Measurements from ENCODE around the gene NPM1. TPM values are rescaled to one million over a fixed set of nuclear protein-coding genes. Genes with fewer than 3 reads are reported as not detected.
A peak's percentile ranks its signal among the peaks of the same experiment; 100 is the strongest.
"Not testable (repeated sequence)": the region's sequence is repeated elsewhere in the genome, so short reads cannot be mapped to it uniquely, and the experiment has no call there.

The NPM1 gene
- total RNA-seq, 1 experiment from 2014 or later: 3,122 TPM

DNA sequence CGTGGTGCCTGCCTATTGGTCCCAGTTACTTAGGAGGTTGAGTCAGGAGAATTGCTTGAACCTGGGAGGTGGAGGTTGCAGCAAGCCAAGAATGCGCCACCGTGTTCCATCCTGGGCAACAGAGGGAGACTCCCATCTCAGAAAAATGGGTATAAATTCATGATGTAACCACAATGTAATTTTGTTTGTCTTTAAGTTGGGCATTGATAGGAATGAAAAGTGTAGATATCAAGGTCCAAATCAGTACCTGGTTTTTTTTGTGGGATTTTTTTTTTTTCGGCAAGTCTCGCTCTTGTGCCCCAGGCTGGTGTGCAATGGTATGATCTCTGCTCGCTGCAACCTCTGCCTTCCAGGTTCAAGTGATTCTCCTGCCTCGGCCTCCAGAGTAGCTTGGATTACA lies 7.4 kb downstream of the NPM1 start:
- H4K5ac ChIP-seq (ENCODE audit: insufficient read length, low read depth, low read length): no peak overlapping the region
- Mint-ChIP-seq H3K9me3 (no peaks in the 10 kb centered on the region; a peak in 1 of 5 replicates), H3K36me3 (ENCODE audit: insufficient read depth in 1 of 3, low read depth in 3 of 3) (peaks cover 80 to 100% (median 97%) of the 10 kb centered on the region in 3 experiments), H3K27ac (peak overlapping the region in 2 of 3 experiments; percentile 11 to 13; a peak in 2 of 7 replicates), H3K4me3 (peak overlapping the region in 1 of 2 experiments; percentile 62; a peak in 3 of 5 replicates), H3K27me3 (ENCODE audit: low read depth) (no peaks in the 10 kb centered on the region; the same call in 1 of the 2 replicates), H3K4me1 (peaks cover 46 to 70% of the 10 kb centered on the region in 2 experiments)
- H3K79me2 ChIP-seq (ENCODE audit: insufficient read depth, low read length): peaks cover 95% of the 10 kb centered on the region
- H4K91ac ChIP-seq (ENCODE audit: insufficient read length, low read depth, low read length): no peak overlapping the region
- H4K8ac ChIP-seq (replicated peaks; ENCODE audit: insufficient read length, low read depth, low read length): no peak overlapping the region
- no peak overlapping the region for H3K14ac ChIP-seq (ENCODE audit: insufficient read depth, low read length)
- no peak overlapping the region for H2BK20ac ChIP-seq (ENCODE audit: low read depth, low read length, poor library complexity, severe bottlenecking)
- DNase-seq: no peak
- no CpG with 5 or more reads among the region's 7 CpGs for WGBS (ENCODE audit: extremely low coverage, insufficient read length, low lambda C conversion rate)
- H3T11ph ChIP-seq (ENCODE audit: low read length): no peak overlapping the region
- H2AK5ac ChIP-seq (ENCODE audit: insufficient read length, low read length): no peak overlapping the region
- no peak overlapping the region for H3K27ac ChIP-seq (ENCODE audit: insufficient read length, low read depth, low read length)
- H3K23ac ChIP-seq (ENCODE audit: insufficient read length, low read depth, low read length): no peak overlapping the region
- no peak overlapping the region for H3K18ac ChIP-seq (ENCODE audit: insufficient read length, low read depth, low read length)
- H3K4me2 ChIP-seq (ENCODE audit: insufficient read depth, insufficient read length, low read length): no peak overlapping the region
- H3K79me1 ChIP-seq (ENCODE audit: insufficient read depth, low read depth, low read length, poor library complexity, severe bottlenecking): no peaks in the 10 kb centered on the region
- H2BK120ac ChIP-seq (ENCODE audit: low read depth, low read length, poor library complexity, severe bottlenecking): no peak overlapping the region
- H4K20me1 ChIP-seq (ENCODE audit: control insufficient read depth, insufficient read depth, insufficient read length): no peaks in the 10 kb centered on the region
- H3K4me1 ChIP-seq (ENCODE audit: insufficient read depth, low read length): 0 out of 2 replicates have a peak, but pooled peaks cover 4% of the 10 kb centered on the region
- no peak overlapping the region for H3K56ac ChIP-seq (ENCODE audit: insufficient read length, low read depth, low read length)
- no peaks in the 10 kb centered on the region for H3K27me3 ChIP-seq (ENCODE audit: insufficient read depth, low read length)
- H3K9me3 ChIP-seq (ENCODE audit: control insufficient read depth, low read depth, low read length): no peaks in the 10 kb centered on the region
- no peak overlapping the region for H3K4ac ChIP-seq (ENCODE audit: low read depth, low read length)
- H2BK15ac ChIP-seq (ENCODE audit: low read depth, low read length): no peak overlapping the region
- H2BK5ac ChIP-seq (ENCODE audit: insufficient read length, low read length): no peak overlapping the region
- no peak overlapping the region for H3K9ac ChIP-seq (ENCODE audit: extremely low read depth, insufficient read length, low read length)
- TF ChIP-seq, protein P1, sequence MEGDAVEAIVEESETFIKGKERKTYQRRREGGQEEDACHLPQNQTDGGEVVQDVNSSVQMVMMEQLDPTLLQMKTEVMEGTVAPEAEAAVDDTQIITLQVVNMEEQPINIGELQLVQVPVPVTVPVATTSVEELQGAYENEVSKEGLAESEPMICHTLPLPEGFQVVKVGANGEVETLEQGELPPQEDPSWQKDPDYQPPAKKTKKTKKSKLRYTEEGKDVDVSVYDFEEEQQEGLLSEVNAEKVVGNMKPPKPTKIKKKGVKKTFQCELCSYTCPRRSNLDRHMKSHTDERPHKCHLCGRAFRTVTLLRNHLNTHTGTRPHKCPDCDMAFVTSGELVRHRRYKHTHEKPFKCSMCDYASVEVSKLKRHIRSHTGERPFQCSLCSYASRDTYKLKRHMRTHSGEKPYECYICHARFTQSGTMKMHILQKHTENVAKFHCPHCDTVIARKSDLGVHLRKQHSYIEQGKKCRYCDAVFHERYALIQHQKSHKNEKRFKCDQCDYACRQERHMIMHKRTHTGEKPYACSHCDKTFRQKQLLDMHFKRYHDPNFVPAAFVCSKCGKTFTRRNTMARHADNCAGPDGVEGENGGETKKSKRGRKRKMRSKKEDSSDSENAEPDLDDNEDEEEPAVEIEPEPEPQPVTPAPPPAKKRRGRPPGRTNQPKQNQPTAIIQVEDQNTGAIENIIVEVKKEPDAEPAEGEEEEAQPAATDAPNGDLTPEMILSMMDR (conservative IDR thresholded peaks at IDR 0.05): no peak
- no peaks in the 10 kb centered on the region for H3K23me2 ChIP-seq (ENCODE audit: insufficient read length, low read depth, low read length, poor library complexity, severe bottlenecking)
- H2BK12ac ChIP-seq (ENCODE audit: insufficient read length, low read depth, low read length): no peak overlapping the region
- no peak overlapping the region for H2AFZ ChIP-seq (ENCODE audit: low read length)

DNA sequence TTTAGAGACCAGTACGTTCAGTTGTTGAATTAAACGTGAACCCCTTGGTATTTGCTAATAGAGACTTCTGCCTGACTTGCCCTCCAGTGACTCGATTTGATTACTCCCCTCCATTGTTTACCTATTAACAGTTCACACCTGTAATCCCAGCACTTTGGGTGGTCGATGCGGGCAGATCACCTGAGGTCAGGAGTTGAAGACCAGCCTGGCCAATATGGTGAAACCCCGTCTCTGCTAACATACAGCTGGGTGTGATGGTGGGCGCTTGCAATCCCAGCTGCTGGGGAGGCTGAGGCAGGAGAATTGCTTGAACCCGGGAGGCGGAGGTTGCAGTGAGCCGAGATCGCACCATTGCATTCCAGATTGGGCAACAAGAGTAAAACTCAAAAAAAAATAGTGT lies 8.9 kb downstream of the NPM1 start:
- H3K4me3 Mint-ChIP-seq: peak overlapping the region; percentile 19 to 65; a peak in 4 of 5 replicates
- not testable (repeated sequence) for H4K91ac ChIP-seq (ENCODE audit: insufficient read length, low read depth, low read length); H3K4ac ChIP-seq (ENCODE audit: low read depth, low read length); H3K27me3 ChIP-seq (ENCODE audit: insufficient read depth, low read length); H2BK12ac ChIP-seq (ENCODE audit: insufficient read length, low read depth, low read length); H3K4me2 ChIP-seq (ENCODE audit: insufficient read depth, insufficient read length, low read length); H4K8ac ChIP-seq (replicated peaks; ENCODE audit: insufficient read length, low read depth, low read length); H3K23ac ChIP-seq (ENCODE audit: insufficient read length, low read depth, low read length); H2BK120ac ChIP-seq (ENCODE audit: low read depth, low read length, poor library complexity, severe bottlenecking); H3K14ac ChIP-seq (ENCODE audit: insufficient read depth, low read length); H2BK20ac ChIP-seq (ENCODE audit: low read depth, low read length, poor library complexity, severe bottlenecking); H3K4me1 ChIP-seq (ENCODE audit: insufficient read depth, low read length); H3K27ac ChIP-seq (ENCODE audit: insufficient read length, low read depth, low read length); H3K23me2 ChIP-seq (ENCODE audit: insufficient read length, low read depth, low read length, poor library complexity, severe bottlenecking); H2BK5ac ChIP-seq (ENCODE audit: insufficient read length, low read length); H3K56ac ChIP-seq (ENCODE audit: insufficient read length, low read depth, low read length); H3K9me3 ChIP-seq (ENCODE audit: control insufficient read depth, low read depth, low read length); H2BK15ac ChIP-seq (ENCODE audit: low read depth, low read length); H3K18ac ChIP-seq (ENCODE audit: insufficient read length, low read depth, low read length); H3K9me3 Mint-ChIP-seq; H3T11ph ChIP-seq (ENCODE audit: low read length); H4K20me1 ChIP-seq (ENCODE audit: control insufficient read depth, insufficient read depth, insufficient read length); DNase-seq; H2AK5ac ChIP-seq (ENCODE audit: insufficient read length, low read length); H3K27me3 Mint-ChIP-seq (ENCODE audit: low read depth); H2AFZ ChIP-seq (ENCODE audit: low read length); H3K9ac ChIP-seq (ENCODE audit: extremely low read depth, insufficient read length, low read length); H4K5ac ChIP-seq (ENCODE audit: insufficient read length, low read depth, low read length); H3K79me1 ChIP-seq (ENCODE audit: insufficient read depth, low read depth, low read length, poor library complexity, severe bottlenecking)
- no CpG with 5 or more reads among the region's 11 CpGs for WGBS (ENCODE audit: extremely low coverage, insufficient read length, low lambda C conversion rate)
- H3K4me1 Mint-ChIP-seq: peaks cover 33 to 64% of the 10 kb centered on the region in 2 experiments
- peaks cover 80 to 100% (median 97%) of the 10 kb centered on the region in 3 experiments for H3K36me3 Mint-ChIP-seq (ENCODE audit: insufficient read depth in 1 of 3, low read depth in 3 of 3)
- peak overlapping the region in 1 of 3 experiments; percentile 78; a peak in 2 of 7 replicates for H3K27ac Mint-ChIP-seq
- peaks cover 94% of the 10 kb centered on the region for H3K79me2 ChIP-seq (ENCODE audit: insufficient read depth, low read length)
